ENCODE data around the gene PGM3.
A peak's percentile ranks its signal among the peaks of the same experiment; 100 is the strongest.

Gene PGM3

GRCh38 chr6:83183082-83183828, 9.8 kb downstream of the PGM3 start:
- peak; percentile 53 for DNase-seq (ENCODE audit: low read depth, low spot score)

GRCh38 chr6:83182114-83182513, 11.0 kb downstream of the PGM3 start:
- no peak for DNase-seq (ENCODE audit: low read depth, low spot score)

GRCh38 chr6:83180426-83180950, 12.6 kb downstream of the PGM3 start:
- no peak for DNase-seq (ENCODE audit: low read depth, low spot score)

DNA sequence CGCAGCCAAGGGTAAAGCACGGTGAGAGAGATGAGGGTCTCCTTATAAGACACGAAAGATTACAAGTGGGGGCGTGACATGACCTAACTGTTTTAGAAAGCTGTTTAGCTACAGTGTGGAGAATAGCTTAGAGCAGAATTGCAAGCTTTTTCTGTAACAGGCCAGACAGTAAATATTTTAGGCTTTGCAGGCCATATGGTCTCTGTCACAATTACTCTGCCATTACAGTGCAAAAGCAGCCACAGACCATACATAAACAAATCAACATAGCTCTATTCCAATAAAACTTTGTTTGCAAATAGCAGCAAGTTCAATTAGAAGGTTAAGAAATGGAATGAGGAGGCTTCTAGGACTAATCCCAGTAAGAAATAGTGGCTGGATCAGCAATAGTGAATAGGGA, 16.8 kb downstream of the PGM3 start:
- DNase-seq (ENCODE audit: low read depth, low spot score), result no peak

- no peak for DNase-seq (ENCODE audit: low read depth, low spot score)
Observed at GRCh38 chr6:83169511-83169910, 23.6 kb downstream of the PGM3 start.

DNA sequence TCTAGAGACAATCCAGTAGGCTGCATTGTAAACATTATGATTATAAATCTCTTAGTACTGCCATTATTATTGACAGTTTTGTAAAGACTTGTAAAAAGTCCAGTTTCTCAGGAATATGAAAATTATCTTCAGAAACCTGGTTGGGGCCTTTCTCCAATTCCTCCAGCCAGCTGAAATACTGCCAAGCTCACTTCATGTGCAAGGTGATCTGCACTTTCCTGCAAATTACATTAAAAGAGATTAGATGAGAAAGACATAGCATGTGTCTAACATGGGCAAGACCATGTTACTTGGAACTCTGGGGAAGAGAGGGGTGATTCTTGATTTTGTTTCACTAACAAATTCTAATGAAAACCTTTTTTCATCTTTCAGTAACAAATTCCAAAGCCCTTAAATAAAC, 24.0 kb downstream of the PGM3 start:
- DNase-seq (ENCODE audit: low read depth, low spot score), result no peak

GRCh38 chr6:83168556-83168955, 24.5 kb downstream of the PGM3 start:
- no peak for DNase-seq (ENCODE audit: low read depth, low spot score)

DNA sequence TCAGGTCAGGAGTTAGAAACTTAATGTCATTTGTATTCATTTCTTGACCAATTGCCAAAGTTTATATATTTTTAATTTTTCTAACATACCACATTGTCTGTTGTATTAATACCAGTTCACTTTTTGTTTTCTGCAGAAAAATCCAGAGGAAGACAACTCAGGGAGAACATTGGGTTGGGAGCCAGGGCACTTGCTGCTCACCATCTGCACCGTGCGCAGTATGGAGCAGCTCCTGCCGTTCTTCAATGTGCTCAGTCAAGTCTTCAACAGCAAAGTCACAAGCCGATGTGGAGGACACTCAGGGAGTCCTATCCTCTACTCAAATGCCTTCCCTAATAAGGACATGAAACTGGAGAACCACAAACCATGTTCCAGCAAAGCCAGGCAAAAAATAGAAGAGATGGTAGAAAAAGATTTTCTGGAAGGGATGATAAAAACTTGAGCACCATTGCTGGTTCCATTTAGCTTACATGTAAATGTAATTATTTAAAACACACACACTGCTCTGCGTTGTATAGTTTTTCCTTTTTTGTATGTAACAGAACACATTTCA, 25.3 kb downstream of the PGM3 start:
- no peak for DNase-seq (ENCODE audit: low read depth, low spot score)

DNA sequence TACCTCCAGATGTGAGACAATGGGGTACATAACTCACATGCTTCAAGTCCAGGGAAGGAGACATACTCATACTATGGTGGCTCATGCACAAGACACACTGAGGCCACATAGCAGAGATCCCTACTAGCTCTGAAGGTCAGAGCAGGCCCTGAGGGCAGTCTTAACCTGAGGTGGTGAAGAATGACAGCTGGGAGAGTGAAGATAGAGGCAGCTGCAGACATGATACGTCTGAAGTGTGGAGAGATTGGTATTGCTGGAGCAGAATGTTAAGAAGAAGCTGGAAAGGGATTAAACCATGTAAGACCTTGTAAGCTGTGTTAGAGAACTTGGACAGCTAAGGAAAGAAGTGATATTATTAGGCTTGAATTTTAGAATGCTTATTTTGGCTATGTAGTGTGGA, 32.9 kb downstream of the PGM3 start:
- DNase-seq (ENCODE audit: low read depth, low spot score), result no peak

DNA sequence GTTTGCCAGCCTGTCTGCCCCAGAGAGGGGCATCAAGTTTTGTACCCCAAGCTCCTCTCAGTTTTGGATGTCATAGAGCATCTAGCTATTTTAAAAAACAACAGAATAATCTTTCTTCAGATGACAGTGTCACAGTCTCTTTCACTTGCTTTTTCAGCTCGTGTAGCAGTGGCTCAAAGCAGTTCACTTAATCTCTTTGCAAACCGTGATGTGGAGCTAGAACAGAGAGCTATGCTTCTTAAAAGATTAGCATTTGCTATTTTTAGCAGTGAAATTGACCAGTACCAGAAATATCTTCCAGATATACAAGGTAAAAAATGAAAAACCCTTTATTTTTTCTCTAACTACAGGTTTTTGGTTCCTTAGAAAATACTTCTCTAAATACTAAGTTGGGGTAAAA, 37.3 kb downstream of the PGM3 start:
- DNase-seq (ENCODE audit: low read depth, low spot score), result no peak

DNA sequence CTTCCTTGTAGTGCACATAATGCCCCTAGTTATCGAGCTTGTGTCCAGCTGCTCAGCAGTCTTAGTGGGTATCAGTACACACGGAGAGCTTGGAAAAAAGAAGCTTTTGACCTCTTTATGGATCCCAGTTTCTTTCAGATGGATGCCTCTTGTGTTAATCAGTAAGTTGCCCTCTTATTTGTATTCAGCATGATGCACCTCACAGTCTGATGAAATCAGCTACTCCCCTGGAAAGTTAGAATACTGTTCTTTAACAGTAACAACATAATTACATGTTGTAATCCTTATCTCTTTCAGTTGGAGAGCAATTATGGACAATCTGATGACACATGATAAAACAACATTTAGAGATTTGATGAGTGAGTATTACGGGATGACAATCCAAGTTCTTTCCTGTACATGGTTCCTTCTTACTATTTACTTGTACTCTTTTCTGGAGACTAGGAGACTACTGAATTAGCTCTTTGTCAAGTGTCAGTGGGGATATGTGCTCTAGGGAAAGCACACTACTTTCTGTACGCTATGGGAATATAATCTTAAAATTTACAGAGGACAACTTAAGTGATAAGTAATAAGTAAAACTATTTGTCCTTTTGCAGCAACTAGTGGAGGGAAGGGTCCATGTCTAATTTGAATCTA, 39.1 kb downstream of the PGM3 start:
- DNase-seq (ENCODE audit: low read depth, low spot score), result no peak

- no peak for DNase-seq (ENCODE audit: low read depth, low spot score)
Observed at GRCh38 chr6:83152913-83153312, 40.2 kb downstream of the PGM3 start.

- peak; percentile 40 for DNase-seq (ENCODE audit: low read depth, low spot score)
Observed at GRCh38 chr6:83151114-83151513, 42.0 kb downstream of the PGM3 start.

DNA sequence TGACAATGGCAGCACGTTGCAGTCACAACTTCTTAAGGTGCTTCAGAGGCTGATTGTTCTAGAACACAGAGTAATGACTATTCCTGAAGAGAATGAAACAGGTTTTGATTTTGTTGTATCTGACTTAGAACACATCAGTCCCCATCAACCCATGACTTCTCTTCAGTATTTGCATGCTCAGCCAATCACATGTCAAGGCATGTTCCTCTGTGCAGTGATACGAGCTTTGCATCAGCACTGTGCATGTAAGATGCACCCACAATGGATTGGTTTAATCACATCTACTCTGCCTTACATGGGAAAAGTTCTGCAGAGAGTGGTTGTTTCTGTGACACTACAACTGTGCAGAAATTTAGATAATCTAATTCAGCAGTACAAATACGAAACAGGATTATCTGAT, 54.3 kb downstream of the PGM3 start:
- no peak for DNase-seq (ENCODE audit: low read depth, low spot score)

DNA sequence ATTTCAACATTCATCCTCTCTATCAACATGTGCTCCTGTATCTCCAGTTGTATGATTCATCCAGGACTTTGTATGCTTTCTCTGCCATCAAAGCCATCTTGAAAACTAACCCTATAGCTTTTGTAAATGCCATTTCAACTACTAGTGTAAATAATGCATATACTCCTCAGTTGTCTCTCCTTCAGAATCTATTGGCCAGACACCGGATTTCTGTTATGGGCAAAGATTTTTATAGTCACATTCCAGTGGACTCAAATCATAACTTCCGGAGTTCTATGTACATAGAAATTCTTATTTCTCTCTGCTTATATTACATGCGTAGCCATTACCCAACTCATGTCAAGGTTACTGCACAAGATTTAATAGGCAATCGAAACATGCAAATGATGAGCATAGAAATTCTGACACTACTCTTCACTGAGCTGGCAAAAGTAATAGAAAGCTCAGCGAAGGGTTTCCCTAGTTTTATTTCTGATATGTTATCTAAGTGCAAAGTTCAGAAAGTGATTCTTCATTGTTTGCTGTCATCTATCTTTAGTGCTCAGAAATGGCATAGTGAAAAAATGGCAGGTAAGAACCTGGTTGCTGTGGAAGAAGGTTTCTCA, 54.8 kb downstream of the PGM3 start:
- no peak for DNase-seq (ENCODE audit: low read depth, low spot score)

DNA sequence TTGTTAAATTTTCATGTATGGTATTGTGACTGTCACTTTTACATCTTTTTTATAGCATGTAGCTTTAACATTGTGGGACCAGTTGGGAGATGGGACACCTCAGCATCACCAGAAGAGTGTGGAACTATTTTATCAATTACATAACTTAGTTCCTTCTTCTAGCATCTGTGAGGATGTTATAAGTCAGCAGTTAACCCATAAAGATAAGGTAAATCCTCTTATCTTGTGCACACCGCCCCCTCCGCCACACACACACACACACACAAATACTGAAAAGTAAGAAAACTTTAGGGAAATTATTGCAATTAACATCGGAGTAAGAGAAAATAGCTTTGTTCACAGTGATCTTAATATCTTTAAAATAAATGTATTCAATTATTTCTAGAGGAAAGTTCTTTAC, 60.9 kb downstream of the PGM3 start:
- DNase-seq (ENCODE audit: low read depth, low spot score), result no peak

DNA sequence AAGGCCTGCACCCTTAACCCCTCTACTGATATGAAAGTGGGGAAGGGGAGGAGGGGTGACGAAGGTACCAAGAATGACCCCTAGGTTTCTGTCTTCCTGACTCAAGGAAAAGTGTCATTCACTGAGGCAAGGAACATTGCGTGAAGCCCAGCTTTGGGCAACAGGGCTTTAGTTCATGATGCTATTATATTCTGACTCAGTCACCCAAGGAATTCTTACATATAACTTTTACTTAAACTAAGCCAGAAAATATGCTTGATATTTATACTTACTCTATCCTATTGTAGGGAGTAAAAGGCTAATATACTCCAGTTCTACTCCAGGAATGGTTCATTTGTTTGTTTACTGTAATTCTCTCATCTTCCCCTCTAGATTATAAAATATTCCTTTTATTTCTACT, 65.1 kb downstream of the PGM3 start:
- DNase-seq (ENCODE audit: low read depth, low spot score), result no peak

DNA sequence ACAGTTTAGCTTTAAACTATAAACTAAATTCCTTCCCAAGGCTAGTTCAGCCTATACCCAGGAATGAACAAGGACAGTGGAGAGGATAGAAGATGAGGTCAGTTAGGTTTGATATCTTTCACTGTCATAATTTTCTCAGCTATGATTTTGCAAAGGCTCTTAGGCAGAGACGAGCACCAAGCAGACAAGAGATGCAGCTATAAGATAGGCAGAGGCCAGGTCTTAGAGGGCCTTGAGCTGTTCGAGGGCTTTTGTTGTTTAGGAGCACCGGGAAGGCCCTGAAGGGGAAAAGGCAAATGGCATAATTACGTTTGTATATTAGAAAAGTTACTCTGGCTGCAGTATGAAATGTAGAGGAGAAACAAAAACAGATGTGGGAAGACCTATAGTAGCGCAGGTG, 65.8 kb downstream of the PGM3 start:
- DNase-seq (ENCODE audit: low read depth, low spot score), result no peak

- DNase-seq (ENCODE audit: low read depth, low spot score), result no peak
Observed at GRCh38 chr6:83126807-83127206, 66.3 kb downstream of the PGM3 start.

DNA sequence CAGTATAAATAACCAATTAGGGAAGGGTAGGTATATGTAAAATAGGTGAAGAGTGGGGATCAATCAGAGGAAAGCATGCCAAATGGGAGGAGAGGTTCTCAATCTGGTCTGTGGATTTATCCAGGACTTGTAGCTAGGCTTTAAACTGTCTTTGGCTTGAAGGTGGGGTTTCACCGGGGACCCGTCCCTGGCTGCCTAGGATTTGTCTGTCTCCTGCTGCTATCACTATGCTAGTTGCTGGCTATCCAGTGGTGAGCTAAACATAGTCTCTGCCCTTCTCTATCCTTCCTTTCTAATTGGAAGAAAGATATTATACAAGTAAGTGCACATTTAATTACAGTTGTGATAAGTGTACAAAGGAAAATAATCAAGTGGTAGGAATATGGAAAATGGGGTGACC, 66.8 kb downstream of the PGM3 start:
- DNase-seq (ENCODE audit: low read depth, low spot score), result no peak

- no peak for DNase-seq (ENCODE audit: low read depth, low spot score)
Observed at GRCh38 chr6:83125425-83125824, 67.6 kb downstream of the PGM3 start.

DNA sequence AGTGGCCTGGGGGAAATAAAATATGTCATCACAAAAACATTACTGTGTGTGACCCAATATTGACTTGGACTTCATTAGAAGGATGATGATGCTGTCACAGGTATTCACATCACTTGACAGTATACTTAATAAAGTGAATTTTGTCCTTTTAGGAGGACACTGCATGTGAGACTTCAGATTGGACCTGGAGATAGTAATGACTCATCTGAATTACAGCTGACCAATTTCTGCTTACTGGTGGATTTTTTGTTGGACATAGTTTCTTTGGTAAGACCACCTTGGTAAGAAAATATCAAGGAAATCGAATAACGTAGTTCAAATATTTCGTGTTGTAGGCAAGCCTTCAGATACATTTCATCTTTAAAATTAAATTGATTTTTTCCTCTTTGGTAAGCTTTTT, 68.5 kb downstream of the PGM3 start:
- DNase-seq (ENCODE audit: low read depth, low spot score), result no peak
